Right cardiac atrium (tissue), 5 donors: ENCODE results near the gene LDLRAD4. TPM values are rescaled to one million over a fixed set of nuclear protein-coding genes. Genes with fewer than 3 reads are reported as not detected.

Source experiments
- ATAC-seq, 2 donors: fragments of 200-7000 bp; cut with Tn5 transposase; one replicate each; pipeline versions ENCODE4 v1.8.0 to v1.9.1; 2020; ENCODE audit warnings: moderate library complexity in 2 of 2, mild to moderate bottlenecking in 1 of 2
- DNase-seq, 3 donors: peaks; one replicate each; pipeline ENCODE4 v3.0.0-alpha.2; 2020
- H3K27ac ChIP-seq: one replicate; pipeline ENCODE4 v1.5.1; 2013; ENCODE audit warnings: mild to moderate bottlenecking, low read length, control low read depth, moderate library complexity
- H3K27me3 ChIP-seq: one replicate; pipeline ENCODE4 v1.6.1; 2013; ENCODE audit not compliant: control insufficient read depth, insufficient read depth
- H3K4me1 ChIP-seq: one replicate; pipeline ENCODE4 v1.6.1; 2013; ENCODE audit warnings: low read length; ENCODE audit not compliant: control insufficient read depth, insufficient read depth
- H3K4me3 ChIP-seq: one replicate; pipeline ENCODE4 v1.5.1; 2013; ENCODE audit warnings: low read length, control low read depth
- H3K9me3 ChIP-seq: one replicate; pipeline ENCODE4 v1.6.1; 2013; ENCODE audit warnings: low read length; ENCODE audit not compliant: control insufficient read depth
- WGBS: extraction: QIAGEN DNeasy Blood & Tissue Kit; methylation state at CpG from one replicate; pipeline ENCODE4 v1.1.7; 2013; 5-methylcytosine and 5-hydroxymethylcytosine counted together
- intact Hi-C, 4 donors: fragments of 100-400 bp; cut with DNase I; formaldehyde crosslinking; loops; one replicate each; pipeline versions ENCODE4 v1.11.0 to v1.14.0; 2022 to 2023
- long read RNA-seq, 4 donors: library from polyadenylated mRNA; unstranded; transcript quantifications; one replicate each; pipeline ENCODE4 v2.0.0, GENCODE V29; 2020 to 2021
- polyA plus RNA-seq: library from polyadenylated mRNA; stranded (reverse); fragments of 200-250 nt; gene quantifications from one replicate; pipeline ENCODE4 v1.2.3, GENCODE V29; 2013
- total RNA-seq, 4 donors: library from RNA; stranded (reverse); fragmentation: NEBNext Ultra II Directional; extraction: Animal tissue kit (Norgen Biotek cat#: 25700); gene quantifications; one replicate each; pipeline ENCODE4 v1.2.1, GENCODE V29; 2021
- donor health status: healthy with polysubstance abuse.
- donor health status: DM: no; HTN: yes; CAD: no.
- donor health status: DM: no; HTN: no; CAD: no.
- donor health status: DM: no; HTN: yes; CAD: no; lungs with severe emphysema.
- donor health status: DM: yes; HTN: yes; CAD: no.

The LDLRAD4 gene
- total RNA-seq (100 to 1,000 TPM in 1 of 4 donors, 10 to 100 TPM in 3; 46.6 to 159 (median 70.0) TPM), polyA plus RNA-seq (25.7 TPM)
- long read RNA-seq, donor 1, partial matches to known transcripts, result 3 of 47 reads
- long read RNA-seq, donor 1, other reads (novel, unspliced or antisense), result 37 of 47 reads
- long read RNA-seq, donor 2, full-length matches to known transcripts, result 10 of 22 reads
- long read RNA-seq, donor 2, partial matches to known transcripts, result 0 of 22 reads
- long read RNA-seq, donor 2, other reads (novel, unspliced or antisense), result 12 of 22 reads
- long read RNA-seq, donor 3, full-length matches to known transcripts, result 221 of 316 reads
- long read RNA-seq, donor 3, partial matches to known transcripts, result 14 of 316 reads
- long read RNA-seq, donor 3, other reads (novel, unspliced or antisense), result 81 of 316 reads
- long read RNA-seq, donor 4, partial matches to known transcripts, result 2 of 31 reads
- long read RNA-seq, donor 4, other reads (novel, unspliced or antisense), result 22 of 31 reads

GRCh38 chr18:13218368-13218991 is at the start of gene LDLRAD4:
TSS of gene LDLRAD4 (plus strand) at chr18:13218760.
- Histone ChIP-seq H3K27ac (peak within 1 kb of the TSS; percentile 83), H3K27me3 (no peaks in the 10 kb centered on the region), H3K9me3 (no peaks in the 10 kb centered on the region), H3K4me1 (peaks cover 21% of the 10 kb centered on the region), H3K4me3 (peak within 1 kb of the TSS; percentile 95)
- peak; percentile 23 to 49 for ATAC-seq
- under 1% methylated on average over 57 of the region's 57 CpGs for WGBS
- intact Hi-C loops, result loop anchor here (5.0 to 10.0 kb wide), 8 partner anchors 159 to 584 kb away; no protein-coding TSS in a partner anchor
- DNase-seq, result peak; percentile 70 to 88 (median 88)

DNA sequence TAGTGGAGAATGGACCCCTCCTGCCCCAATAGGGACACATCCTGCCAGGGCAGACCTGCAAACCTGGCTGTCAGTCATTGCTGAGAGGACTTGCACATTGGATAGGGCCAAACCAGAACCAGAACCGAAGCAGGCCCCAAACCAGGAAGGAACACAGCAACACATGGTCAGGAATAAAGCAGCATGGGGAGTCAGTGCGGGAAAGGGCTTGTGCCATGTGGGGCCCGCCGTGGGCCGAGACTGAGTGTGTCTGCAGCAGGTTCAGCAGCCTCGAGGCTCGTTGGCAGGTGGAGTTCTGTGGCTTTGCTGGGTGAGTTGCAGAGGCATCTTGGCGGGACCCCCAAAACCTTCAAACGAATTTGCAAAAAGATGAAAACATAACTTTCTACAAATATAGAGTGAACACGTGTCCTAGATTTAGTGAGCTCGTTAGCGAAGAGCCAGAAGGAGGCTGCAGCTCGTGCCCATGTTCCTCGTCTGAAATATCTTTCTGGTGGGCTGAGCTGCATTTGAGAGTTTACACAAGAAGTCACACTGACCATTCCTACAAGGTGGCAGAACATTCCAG is 44.9 kb upstream of the LDLRAD4 start:
- Histone ChIP-seq H3K4me1 (no peaks in the 10 kb centered on the region), H3K27ac (no peak overlapping the region), H3K4me3 (no peak overlapping the region), H3K27me3 (no peaks in the 10 kb centered on the region), H3K9me3 (no peaks in the 10 kb centered on the region)
- DNase-seq (no peak), ATAC-seq (no peak)
- WGBS, result 93% methylated on average over 14 of the region's 14 CpGs
- intact Hi-C loops, result no loop called here

DNA sequence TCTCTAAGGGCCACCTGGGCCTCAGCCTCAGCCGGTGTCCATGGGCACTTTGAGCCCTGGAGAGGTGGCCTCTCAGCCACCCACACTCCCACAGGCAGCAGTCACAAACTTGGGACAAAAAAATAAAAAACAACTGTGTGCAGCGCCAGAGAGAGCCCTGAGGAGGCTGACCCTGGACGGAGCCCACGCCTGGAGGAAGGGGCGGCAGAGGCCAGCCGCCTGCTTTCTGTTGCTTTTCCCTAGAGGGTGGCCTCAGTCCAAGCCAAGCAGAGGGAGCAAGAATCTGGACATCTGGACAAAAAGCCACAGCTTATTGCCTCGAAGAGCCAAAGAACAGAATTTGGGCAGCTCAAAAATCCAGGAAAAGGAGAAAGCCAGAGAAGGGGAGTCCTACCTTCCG is 43.3 kb upstream of the LDLRAD4 start:
- Histone ChIP-seq H3K4me1 (no peaks in the 10 kb centered on the region), H3K27me3 (no peaks in the 10 kb centered on the region), H3K27ac (no peak overlapping the region), H3K9me3 (no peaks in the 10 kb centered on the region), H3K4me3 (no peak overlapping the region)
- DNase-seq, result peak in 1 of 3 donors; percentile 45
- intact Hi-C loops, result no loop called here
- ATAC-seq, result peak; percentile 64
- 46% methylated on average over 8 of the region's 8 CpGs for WGBS

- H3K27me3 ChIP-seq, result no peaks in the 10 kb centered on the region
- DNase-seq (no peak), ATAC-seq (no peak)
- H3K9me3 ChIP-seq, result no peaks in the 10 kb centered on the region
- WGBS, result 88% methylated on average over 6 of the region's 6 CpGs
- H3K4me3 ChIP-seq, result no peak overlapping the region
- no peaks in the 10 kb centered on the region for H3K4me1 ChIP-seq
- H3K27ac ChIP-seq, result no peak overlapping the region
- intact Hi-C loops, result no loop called here
These were observed 42.8 kb upstream of the LDLRAD4 start for GRCh38 chr18:13175754-13176210.

DNA sequence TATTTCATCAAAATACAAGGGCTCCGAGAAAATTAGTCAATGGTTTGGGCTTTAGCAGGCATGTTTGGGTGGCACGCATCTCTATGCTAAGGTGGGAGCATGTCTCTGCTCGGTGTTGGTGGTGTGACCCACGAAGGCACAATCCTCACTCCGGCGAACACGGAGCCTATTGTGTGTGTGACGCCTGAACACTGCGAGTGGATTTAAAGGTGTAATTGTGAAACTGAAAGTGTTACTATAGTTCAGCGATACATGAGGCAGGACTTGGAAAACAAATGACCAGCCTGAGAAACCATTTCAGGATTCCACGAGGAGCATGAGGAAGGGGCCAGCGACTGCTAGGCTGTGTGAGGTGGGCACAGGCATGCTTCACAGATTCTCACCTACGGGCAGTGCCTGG is 41.7 kb upstream of the LDLRAD4 start:
- no peaks in the 10 kb centered on the region for H3K9me3 ChIP-seq
- H3K27me3 ChIP-seq, result no peaks in the 10 kb centered on the region
- ATAC-seq (no peak), DNase-seq (no peak)
- H3K4me1 ChIP-seq, result no peaks in the 10 kb centered on the region
- intact Hi-C loops, result no loop called here
- no peak overlapping the region for H3K27ac ChIP-seq
- WGBS, result 94% methylated on average over 13 of the region's 13 CpGs
- no peak overlapping the region for H3K4me3 ChIP-seq

GRCh38 chr18:13178197-13178596 is 40.4 kb upstream of the LDLRAD4 start:
- WGBS, result 84% methylated on average over 7 of the region's 7 CpGs
- Histone ChIP-seq H3K27me3 (no peaks in the 10 kb centered on the region), H3K9me3 (no peaks in the 10 kb centered on the region), H3K4me3 (no peak overlapping the region), H3K4me1 (no peaks in the 10 kb centered on the region), H3K27ac (no peak overlapping the region)
- no peak for ATAC-seq
- no peak for DNase-seq
- intact Hi-C loops, result no loop called here

DNA sequence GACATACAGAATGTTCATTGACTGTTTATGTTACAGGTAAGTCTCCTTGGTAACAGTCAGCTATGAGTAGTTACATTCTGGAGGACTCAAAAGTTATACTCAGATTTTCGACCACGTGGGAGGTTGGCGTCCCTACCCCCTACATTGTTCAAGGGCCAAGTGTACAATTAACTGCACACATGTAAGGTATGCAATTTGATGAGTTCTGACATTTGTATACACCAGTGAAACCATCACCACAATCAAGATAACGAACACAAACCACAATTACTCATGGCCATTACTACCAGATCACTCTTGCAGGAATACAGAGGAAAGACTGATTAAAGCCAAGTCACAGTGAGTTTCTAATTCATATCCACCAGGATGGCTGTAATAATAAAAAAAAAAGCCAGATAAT is 39.6 kb upstream of the LDLRAD4 start:
- H3K27me3 ChIP-seq, result no peaks in the 10 kb centered on the region
- no peaks in the 10 kb centered on the region for H3K9me3 ChIP-seq
- H3K4me1 ChIP-seq, result no peaks in the 10 kb centered on the region
- ATAC-seq, result no peak
- intact Hi-C loops, result no loop called here
- 89% methylated on average over 4 of the region's 4 CpGs for WGBS
- H3K27ac ChIP-seq, result no peak overlapping the region
- no peak overlapping the region for H3K4me3 ChIP-seq
- DNase-seq, result no peak

DNA sequence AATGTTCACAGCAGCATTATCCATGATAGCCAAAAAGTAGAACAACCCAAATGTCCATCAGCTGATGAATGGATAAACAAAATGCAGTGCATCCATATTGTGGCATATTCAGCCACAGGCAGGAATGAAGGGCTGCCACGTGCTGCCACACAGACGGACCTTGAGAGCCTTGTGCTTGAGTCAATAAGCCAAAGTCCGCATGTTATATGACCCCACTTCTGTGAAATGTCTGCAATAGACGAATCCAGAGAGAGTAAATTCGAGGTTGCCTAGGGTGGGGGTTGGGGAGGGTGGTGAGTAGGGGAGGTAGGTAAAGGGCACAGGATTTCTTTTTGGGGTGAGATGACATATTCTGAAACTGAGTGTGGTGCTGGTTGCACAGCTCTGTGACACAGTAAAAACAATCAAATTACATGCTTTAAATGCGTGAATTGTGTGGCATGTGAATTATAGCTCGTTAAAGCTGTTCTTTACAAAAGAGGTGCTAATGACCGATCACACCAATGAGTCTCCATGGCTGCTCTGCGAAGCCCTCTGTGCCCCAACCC is 38.9 kb upstream of the LDLRAD4 start:
- H3K27ac ChIP-seq, result no peak overlapping the region
- DNase-seq (no peak), ATAC-seq (no peak)
- H3K27me3 ChIP-seq, result no peaks in the 10 kb centered on the region
- H3K4me1 ChIP-seq, result no peaks in the 10 kb centered on the region
- intact Hi-C loops, result no loop called here
- no peak overlapping the region for H3K4me3 ChIP-seq
- 85% methylated on average over 9 of the region's 9 CpGs for WGBS
- H3K9me3 ChIP-seq, result no peaks in the 10 kb centered on the region

DNA sequence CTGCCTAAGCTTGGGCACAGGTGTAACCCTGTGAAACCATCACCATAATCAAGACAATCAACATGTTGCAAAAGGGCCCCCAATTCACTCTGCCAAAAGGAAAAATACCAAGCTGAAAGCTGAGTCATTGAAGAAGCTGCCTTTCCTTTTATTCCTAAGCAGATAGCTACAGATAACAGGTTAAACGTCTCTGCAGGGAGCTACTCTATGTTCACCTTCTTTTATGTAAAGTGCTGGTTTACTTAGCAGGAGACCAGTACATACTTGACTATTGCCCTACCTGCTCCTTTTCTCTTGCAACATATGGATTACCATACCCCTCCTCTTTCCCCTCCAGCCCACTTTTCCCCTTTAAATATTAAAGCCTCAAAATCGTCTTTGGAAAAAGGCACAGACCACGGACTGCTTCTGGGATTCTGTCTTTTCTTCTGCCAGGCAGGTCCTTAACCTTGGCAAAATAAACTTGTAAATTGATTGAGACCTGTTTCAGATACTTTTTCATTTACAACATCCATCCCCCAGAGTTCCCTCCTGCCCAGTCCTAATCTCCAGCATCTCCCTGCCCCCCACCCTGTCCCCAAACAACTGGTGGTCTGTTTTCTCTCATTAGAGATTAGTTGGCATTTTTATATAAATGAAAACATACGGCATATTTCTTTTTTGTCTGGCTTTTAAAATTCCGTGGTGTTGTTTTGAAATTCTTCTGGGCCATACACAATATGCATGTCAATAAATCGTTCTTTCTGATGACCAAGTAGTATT is 37.8 kb upstream of the LDLRAD4 start:
- Histone ChIP-seq H3K27ac (no peak overlapping the region), H3K4me1 (no peaks in the 10 kb centered on the region), H3K9me3 (no peaks in the 10 kb centered on the region), H3K27me3 (no peaks in the 10 kb centered on the region), H3K4me3 (no peak overlapping the region)
- DNase-seq (no peak), ATAC-seq (no peak)
- intact Hi-C loops, result no loop called here
- 73% methylated on average over 6 of the region's 6 CpGs for WGBS

GRCh38 chr18:13181765-13182164 is 36.8 kb upstream of the LDLRAD4 start:
- H3K4me1 ChIP-seq, result no peaks in the 10 kb centered on the region
- H3K27ac ChIP-seq, result no peak overlapping the region
- H3K9me3 ChIP-seq, result no peaks in the 10 kb centered on the region
- intact Hi-C loops, result no loop called here
- ATAC-seq, result no peak
- H3K27me3 ChIP-seq, result no peaks in the 10 kb centered on the region
- 85% methylated on average over 14 of the region's 14 CpGs for WGBS
- no peak for DNase-seq
- no peak overlapping the region for H3K4me3 ChIP-seq
